H1 (cell line): ENCODE results near the gene AP1S3. TPM values are rescaled to one million over a fixed set of nuclear protein-coding genes. Genes with fewer than 3 reads are reported as not detected.

Experiments
- CTCF ChIA-PET: fragments of 300-600 bp; sonication (Branson Sonifier 250); formaldehyde crosslinking; loops from one replicate; lab custom pipeline; 2021; ENCODE audit not compliant: partially characterized antibody; lab: Charles Lee
- POLR2A ChIA-PET: fragments of 300-600 bp; sonication (Branson Sonifier 250); formaldehyde crosslinking; loops from one replicate; lab custom pipeline; 2021; ENCODE audit warnings: inconsistent platforms; ENCODE audit not compliant: partially characterized antibody; lab: Charles Lee
- DNase-seq, 2 experiments: peaks; one replicate each; pipeline versions ENCODE4 v3.0.0 to v3.0.0-alpha.2; 2010 to 2022; ENCODE audit warnings: low spot score in 2 of 2, low read depth in 1 of 2, mixed read lengths in 1 of 2
- FAIRE-seq: peaks from 2 replicates; lab custom pipeline; 2011; peaks lifted over from hg19 to GRCh38; lab: Jason Lieb, UNC
- H2AFZ ChIP-seq: 2 replicates; pipeline ENCODE4 v1.8.1; 2012; ENCODE audit warnings: low read length, inconsistent platforms
- H2AK5ac ChIP-seq: 2 replicates; pipeline ENCODE4 v1.6.1; 2013; ENCODE audit warnings: low read depth, low read length
- H2BK120ac ChIP-seq: replicated peaks from 2 replicates; pipeline ENCODE3; 2013; ENCODE audit warnings: low read depth, low read length, inconsistent platforms
- H2BK12ac ChIP-seq: 2 replicates; pipeline ENCODE4 v1.6.1; 2013; ENCODE audit warnings: low read depth, low read length
- H2BK15ac ChIP-seq: 2 replicates; pipeline ENCODE4 v1.6.1; 2013; ENCODE audit warnings: low read length
- H2BK20ac ChIP-seq: 2 replicates; pipeline ENCODE4 v1.6.1; 2013; ENCODE audit warnings: low read length
- H2BK5ac ChIP-seq: 2 replicates; pipeline ENCODE4 v1.6.1; 2013; ENCODE audit warnings: low read depth, low read length
- H3K14ac ChIP-seq: 2 replicates; pipeline ENCODE4 v1.6.1; 2013; ENCODE audit warnings: inconsistent platforms; ENCODE audit not compliant: insufficient read length
- H3K18ac ChIP-seq: 2 replicates; pipeline ENCODE4 v1.6.1; 2013; ENCODE audit warnings: low read length; ENCODE audit errors: extremely low read depth
- H3K23ac ChIP-seq: 2 replicates; pipeline ENCODE4 v1.6.1; 2013; ENCODE audit warnings: inconsistent platforms; ENCODE audit not compliant: insufficient read length
- H3K23me2 ChIP-seq: 2 replicates; pipeline ENCODE4 v1.6.1; 2013; ENCODE audit warnings: low read depth, low read length
- H3K27ac ChIP-seq: 2 replicates; pipeline ENCODE4 v1.6.1; 2011; ENCODE audit warnings: low read depth, low read length, inconsistent platforms
- H3K27me3 ChIP-seq, 4 experiments: replicated peaks in 1 of 4; 1 replicate in 1 of 4; 2 replicates in 3 of 4; pipeline versions ENCODE4 v1.6.1 to v1.8.1; 2011 to 2013; ENCODE audit warnings: low read length in 3 of 4, mild to moderate bottlenecking in 3 of 4, inconsistent platforms in 2 of 4, mixed read lengths in 2 of 4, moderate library complexity in 1 of 4; ENCODE audit not compliant: control insufficient read depth in 3 of 4, insufficient read depth in 3 of 4; ENCODE audit errors: extremely low read depth in 1 of 4
- H3K36me3 ChIP-seq, 4 experiments: 2 replicates each; pipeline versions ENCODE4 v1.6.1 to v1.8.1; 2011 to 2013; ENCODE audit warnings: mild to moderate bottlenecking in 4 of 4, low read length in 3 of 4, moderate library complexity in 2 of 4, control low read depth in 1 of 4, inconsistent platforms in 1 of 4; ENCODE audit not compliant: insufficient read depth in 4 of 4, control insufficient read depth in 2 of 4
- H3K4ac ChIP-seq: replicated peaks from 2 replicates; pipeline ENCODE3; 2013; ENCODE audit warnings: low read length, low read depth, mixed read lengths, inconsistent platforms; ENCODE audit not compliant: insufficient read length
- H3K4me1 ChIP-seq, 4 experiments: replicated peaks in 1 of 4; 1 replicate in 1 of 4; 2 replicates in 3 of 4; pipeline versions ENCODE4 v1.6.1 to v1.8.1; 2011 to 2013; ENCODE audit warnings: low read length in 3 of 4, inconsistent platforms in 2 of 4, mixed read lengths in 1 of 4; ENCODE audit not compliant: insufficient read depth in 4 of 4, control insufficient read depth in 3 of 4
- H3K4me2 ChIP-seq, 2 experiments: 2 replicates each; pipeline versions ENCODE4 v1.6.1 to v1.8.1; 2011 to 2013; ENCODE audit warnings: low read depth in 2 of 2, low read length in 2 of 2, control low read depth in 1 of 2, inconsistent platforms in 1 of 2, mild to moderate bottlenecking in 1 of 2; ENCODE audit not compliant: insufficient read depth in 1 of 2
- H3K4me3 ChIP-seq, 4 experiments: fragments of 200-600, 300-600 bp in 1 of 4; sonication (generic), shearing (Covaris generic), sonication (Bioruptor Twin) in 1 of 4; 2 replicates each; pipeline versions ENCODE4 v1.5.1 to v1.8.1; 2011 to 2016; ENCODE audit warnings: low read length in 4 of 4, low read depth in 3 of 4, control low read depth in 2 of 4, inconsistent platforms in 2 of 4, mild to moderate bottlenecking in 2 of 4, mixed read lengths in 1 of 4, moderate library complexity in 1 of 4; ENCODE audit not compliant: insufficient read depth in 2 of 4; ENCODE audit errors: extremely low read depth in 1 of 4
- H3K56ac ChIP-seq: replicated peaks from 2 replicates; pipeline ENCODE3; 2013; ENCODE audit warnings: low read depth, mild to moderate bottlenecking, mixed read lengths, low read length, inconsistent platforms; ENCODE audit not compliant: insufficient read length
- H3K79me1 ChIP-seq: 2 replicates; pipeline ENCODE4 v1.6.1; 2013; ENCODE audit warnings: low read depth, low read length, control low read depth
- H3K79me2 ChIP-seq, 2 experiments: 2 replicates each; pipeline versions ENCODE4 v1.6.1 to v1.8.1; 2012 to 2013; ENCODE audit warnings: low read length in 2 of 2, mild to moderate bottlenecking in 2 of 2, inconsistent platforms in 1 of 2; ENCODE audit not compliant: insufficient read depth in 2 of 2, control insufficient read depth in 1 of 2
- H3K9ac ChIP-seq, 4 experiments: replicated peaks in 1 of 4; 1 replicate in 1 of 4; 2 replicates in 3 of 4; pipeline versions ENCODE4 v1.6.1 to v1.8.1; 2011 to 2013; ENCODE audit warnings: low read depth in 3 of 4, low read length in 3 of 4, control low read depth in 2 of 4, mild to moderate bottlenecking in 2 of 4, moderate library complexity in 2 of 4, inconsistent platforms in 1 of 4; ENCODE audit errors: extremely low read depth in 1 of 4
- H3K9me3 ChIP-seq, 2 experiments: 2 replicates each; pipeline versions ENCODE4 v1.6.1 to v1.8.1; 2012 to 2013; ENCODE audit warnings: mild to moderate bottlenecking in 2 of 2, moderate library complexity in 2 of 2, control low read depth in 1 of 2, inconsistent platforms in 1 of 2, low read depth in 1 of 2, low read length in 1 of 2, mixed read lengths in 1 of 2; ENCODE audit not compliant: insufficient read depth in 2 of 2
- H4K20me1 ChIP-seq, 2 experiments: replicated peaks in 1 of 2; 2 replicates each; pipeline versions ENCODE3 to v1.8.1; 2011 to 2013; ENCODE audit warnings: inconsistent platforms in 2 of 2, low read length in 2 of 2, mild to moderate bottlenecking in 1 of 2; ENCODE audit not compliant: insufficient read depth in 2 of 2, control insufficient read depth in 1 of 2
- H4K5ac ChIP-seq: 2 replicates; pipeline ENCODE4 v1.6.1; 2013; ENCODE audit warnings: low read length, low read depth, mixed read lengths, inconsistent platforms; ENCODE audit not compliant: insufficient read length
- H4K8ac ChIP-seq: 2 replicates; pipeline ENCODE4 v1.8.0; 2013; ENCODE audit warnings: mild to moderate bottlenecking, moderate library complexity, low read length, inconsistent platforms; ENCODE audit not compliant: insufficient read depth; ENCODE audit errors: extremely low read depth
- H4K91ac ChIP-seq: replicated peaks from 2 replicates; pipeline ENCODE3; 2013; ENCODE audit warnings: low read length, mixed read lengths, inconsistent platforms; ENCODE audit not compliant: insufficient read length
- EGR1 ChIP-seq: IDR thresholded peaks from 2 replicates; pipeline ENCODE4 v1.6.1; 2011; ENCODE audit warnings: low read depth, low read length, borderline replicate concordance
- GABPA ChIP-seq: IDR thresholded peaks from 2 replicates; pipeline ENCODE4 v1.6.1; 2011; ENCODE audit warnings: mild to moderate bottlenecking, low read length, moderate library complexity, borderline replicate concordance; ENCODE audit not compliant: insufficient read depth
- PHF8 ChIP-seq: fragments of 200-600 bp; sonication (generic); conservative IDR thresholded peaks from 2 replicates; pipeline ENCODE4 v1.7.1; 2012; ENCODE audit warnings: low read depth, mild to moderate bottlenecking, inconsistent platforms, low read length, moderate library complexity
- POLR2A ChIP-seq, 2 experiments: IDR thresholded peaks; 1 replicate in 1 of 2; 2 replicates in 1 of 2; pipeline ENCODE4 v1.6.1; 2011; ENCODE audit warnings: low read depth in 2 of 2, low read length in 2 of 2, mild to moderate bottlenecking in 2 of 2; ENCODE audit errors: control extremely low read depth in 1 of 2
- RNF2 ChIP-seq: fragments of 200-900, 300-1000 bp; sonication (generic); IDR thresholded peaks from 2 replicates; pipeline ENCODE4 v1.7.1; 2016; ENCODE audit warnings: borderline replicate concordance, low read depth, mild to moderate bottlenecking, antibody characterized with exemption, low read length; ENCODE audit not compliant: poor library complexity, severe bottlenecking; ENCODE audit errors: missing control alignments
- SAP30 ChIP-seq: fragments of 300-600 bp; sonication (generic); IDR thresholded peaks from 2 replicates; pipeline ENCODE4 v1.7.1; 2012; ENCODE audit warnings: low read length, moderate library complexity, mild to moderate bottlenecking, inconsistent platforms; ENCODE audit not compliant: insufficient read depth, insufficient replicate concordance
- TAF7 ChIP-seq: optimal IDR thresholded peaks from 2 replicates; pipeline ENCODE3; 2011; ENCODE audit warnings: low read depth, mild to moderate bottlenecking, inconsistent platforms, low read length, moderate library complexity, borderline replicate concordance
- YY1 ChIP-seq: IDR thresholded peaks from 2 replicates; pipeline ENCODE4 v1.6.1; 2011; ENCODE audit warnings: low read depth, mild to moderate bottlenecking, low read length
- ZNF274 ChIP-seq: IDR thresholded peaks from 2 replicates; pipeline ENCODE4 v1.7.0; 2012; ENCODE audit warnings: low read length, borderline replicate concordance; ENCODE audit errors: extremely low read depth
- WGBS, 2 experiments: shearing (Covaris generic) in 1 of 2; methylation state at CpG; one replicate each; pipeline versions ENCODE4 v1.1.6 to v1.1.7; 2013 to 2015; ENCODE audit warnings: low lambda C conversion rate in 2 of 2, mixed read lengths in 2 of 2, inconsistent platforms in 1 of 2, low coverage in 1 of 2, missing lambda C conversion rate in 1 of 2; ENCODE audit not compliant: insufficient replicate concordance in 2 of 2, insufficient coverage in 1 of 2, insufficient read length in 1 of 2; ENCODE audit errors: extremely low coverage in 1 of 2, missing lambda C conversion rate in 1 of 2; 5-methylcytosine and 5-hydroxymethylcytosine counted together
- polyA plus RNA-seq, 7 experiments: library from polyadenylated mRNA; depleted of rRNA in 3 of 7; stranded (reverse) in 5 of 7; unstranded in 2 of 7; fragments of >200 nt in 5 of 7; fragments of 200-250 nt in 2 of 7; gene quantifications; 1 replicate in 5 of 7; 2 replicates in 1 of 7; 4 replicates in 1 of 7; pipeline versions ENCODE4 v1.2.1 to v1.2.3, GENCODE V29; 2011 to 2013; ENCODE audit warnings: missing spikeins in 2 of 7, mixed read lengths in 2 of 7
- total RNA-seq: library from RNA; stranded (reverse); fragmentation: NEBNext Ultra II Directional; extraction: Animal tissue kit (Norgen Biotek cat#: 25700); gene quantifications from 2 replicates; pipeline ENCODE4 v1.2.1, GENCODE V29; 2021

AP1S3 gene
- total and polyA plus RNA-seq, 2 of the 8 experiments (the other 6 are each of a cell fraction or from before 2014, with no cell fraction given): 3.9 to 20.2 TPM

DNA sequence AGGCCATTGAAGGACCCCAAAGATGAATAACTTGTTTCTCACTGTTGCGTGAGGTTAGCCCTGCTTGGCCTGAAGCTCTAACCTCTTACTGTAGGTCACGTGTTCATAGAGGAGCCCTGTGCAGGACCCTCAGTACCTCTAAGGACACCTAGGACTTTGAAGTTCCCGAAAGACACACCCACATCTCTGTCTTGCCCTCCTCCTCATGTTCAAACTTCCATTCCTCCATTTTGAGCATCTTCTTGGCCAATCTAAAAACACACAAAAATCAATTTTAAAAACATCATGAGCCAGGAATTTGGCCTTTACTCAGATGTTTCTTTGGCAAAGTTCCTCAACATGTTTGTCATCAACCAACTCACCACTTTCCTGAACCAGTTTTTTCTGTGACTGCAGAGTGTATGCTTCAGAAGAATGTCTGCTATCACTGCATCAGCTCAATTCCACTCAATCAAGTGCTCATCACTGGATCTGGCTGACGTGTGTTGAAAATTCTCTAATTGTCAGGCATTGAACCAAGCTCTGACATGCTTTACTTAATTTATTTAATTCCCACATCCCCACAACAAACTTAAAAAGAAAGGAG is 101.6 kb downstream of the AP1S3 start:
- H3K79me1 ChIP-seq: no peaks in the 10 kb centered on the region
- H3K18ac ChIP-seq: no peak overlapping the region
- H3K4me3 ChIP-seq: no peak overlapping the region
- H3K27ac ChIP-seq: no peak overlapping the region
- H2AK5ac ChIP-seq: no peak overlapping the region
- H3K79me2 ChIP-seq: no peaks in the 10 kb centered on the region
- H4K8ac ChIP-seq: no peak overlapping the region
- no peak overlapping the region for H2BK20ac ChIP-seq
- H3K4me2 ChIP-seq: no peak overlapping the region
- no peak overlapping the region for H2AFZ ChIP-seq
- WGBS, 2 experiments: 95% methylated on average over 4 of the region's 4 CpGs; no CpG with 5 or more reads in 1 of the 2 experiments
- H2BK5ac ChIP-seq: no peak overlapping the region
- H3K4me1 ChIP-seq: no peaks in the 10 kb centered on the region
- no peak overlapping the region for H3K56ac ChIP-seq
- TF ChIP-seq RNF2: no peak
- TF ChIP-seq ZNF274: no peak
- no peak for TF ChIP-seq POLR2A (IDR thresholded peaks at IDR 0.05; ENCODE audit: control extremely low read depth in 1 of 2, low read depth in 2 of 2, low read length in 2 of 2)
- TF ChIP-seq EGR1: no peak
- no peak for TF ChIP-seq YY1
- TF ChIP-seq GABPA: no peak
- TF ChIP-seq SAP30: no peak
- no peak for TF ChIP-seq TAF7
- TF ChIP-seq PHF8: no peak
- H3K23ac ChIP-seq: no peak overlapping the region
- no peak overlapping the region for H3K4ac ChIP-seq
- no peaks in the 10 kb centered on the region for H3K36me3 ChIP-seq
- H3K14ac ChIP-seq: no peak overlapping the region
- H2BK15ac ChIP-seq: no peak overlapping the region
- ChIA-PET CTCF (interaction anchor here (0.6 to 4.8 kb wide), 3 partner anchors 9 to 276 kb away, joined by 3 to 19 read pairs (median 4); no protein-coding TSS in a partner anchor), POLR2A (no interaction called here)
- FAIRE-seq: no peak
- no peak overlapping the region for H2BK12ac ChIP-seq
- H4K20me1 ChIP-seq: no peaks in the 10 kb centered on the region
- H3K9ac ChIP-seq: no peak overlapping the region
- H4K5ac ChIP-seq: no peak overlapping the region
- no peak overlapping the region for H4K91ac ChIP-seq
- no peak for DNase-seq
- H2BK120ac ChIP-seq: no peak overlapping the region
- H3K27me3 ChIP-seq: no peaks in the 10 kb centered on the region
- H3K23me2 ChIP-seq: no peaks in the 10 kb centered on the region
- 0 out of 4 replicates have a peak, but pooled peaks cover 0 to 2% of the 10 kb centered on the region in 2 experiments for H3K9me3 ChIP-seq
